Measurements from ENCODE around the gene TMBIM6.

The TMBIM6 gene

GRCh38 chr12:49792976-49793580 is 51.7 kb downstream of the TMBIM6 start:
- Histone ChIP-seq H3K27me3 (ENCODE audit: insufficient read depth, low read depth, severe bottlenecking) (no peaks in the 10 kb centered on the region), H3K4me3 (ENCODE audit: low read depth, low read length) (no peak overlapping the region), H3K36me3 (peaks cover 2% of the 10 kb centered on the region), H3K27ac (no peak overlapping the region), H3K9me3 (ENCODE audit: severe bottlenecking) (no peaks in the 10 kb centered on the region)
- no peak for TF ChIP-seq CTCF (IDR thresholded peaks at IDR 0.05; ENCODE audit: low read depth, low read length)
- DNase-seq = no peak

DNA sequence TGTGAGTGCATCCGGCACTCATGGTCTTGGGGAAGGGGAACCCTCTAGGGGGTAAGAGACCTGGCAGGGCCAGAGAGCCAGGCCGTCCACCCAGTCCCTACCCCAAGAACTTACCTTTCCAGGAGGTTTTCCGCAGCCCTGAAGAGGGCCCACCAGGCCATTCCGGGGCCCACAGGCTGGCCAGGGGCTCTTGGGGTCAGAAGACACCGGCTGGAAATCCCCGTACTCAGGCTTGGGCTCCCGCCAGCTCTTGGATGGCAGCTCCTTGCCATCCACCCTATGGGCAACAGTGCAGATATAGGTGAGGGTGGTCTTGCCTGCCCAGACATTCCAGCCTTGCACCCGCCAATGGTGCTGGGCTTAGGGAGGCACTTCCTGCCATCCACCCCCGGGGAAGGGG is 52.3 kb downstream of the TMBIM6 start:
- Histone ChIP-seq H3K9me3 (ENCODE audit: severe bottlenecking) (no peaks in the 10 kb centered on the region), H3K36me3 (peaks cover 5% of the 10 kb centered on the region), H3K27ac (no peak overlapping the region), H3K27me3 (ENCODE audit: insufficient read depth, low read depth, severe bottlenecking) (no peaks in the 10 kb centered on the region), H3K4me3 (ENCODE audit: low read depth, low read length) (no peak overlapping the region)
- DNase-seq = no peak
- no peak for TF ChIP-seq CTCF (IDR thresholded peaks at IDR 0.05; ENCODE audit: low read depth, low read length)

GRCh38 chr12:49794021-49794420 is 52.7 kb downstream of the TMBIM6 start:
- TF ChIP-seq CTCF (IDR thresholded peaks at IDR 0.05; ENCODE audit: low read depth, low read length) = no peak
- H3K36me3 ChIP-seq = peaks cover 5% of the 10 kb centered on the region
- no peaks in the 10 kb centered on the region for H3K9me3 ChIP-seq (ENCODE audit: severe bottlenecking)
- H3K27ac ChIP-seq = no peak overlapping the region
- no peaks in the 10 kb centered on the region for H3K27me3 ChIP-seq (ENCODE audit: insufficient read depth, low read depth, severe bottlenecking)
- no peak for DNase-seq
- H3K4me3 ChIP-seq (ENCODE audit: low read depth, low read length) = no peak overlapping the region

DNA sequence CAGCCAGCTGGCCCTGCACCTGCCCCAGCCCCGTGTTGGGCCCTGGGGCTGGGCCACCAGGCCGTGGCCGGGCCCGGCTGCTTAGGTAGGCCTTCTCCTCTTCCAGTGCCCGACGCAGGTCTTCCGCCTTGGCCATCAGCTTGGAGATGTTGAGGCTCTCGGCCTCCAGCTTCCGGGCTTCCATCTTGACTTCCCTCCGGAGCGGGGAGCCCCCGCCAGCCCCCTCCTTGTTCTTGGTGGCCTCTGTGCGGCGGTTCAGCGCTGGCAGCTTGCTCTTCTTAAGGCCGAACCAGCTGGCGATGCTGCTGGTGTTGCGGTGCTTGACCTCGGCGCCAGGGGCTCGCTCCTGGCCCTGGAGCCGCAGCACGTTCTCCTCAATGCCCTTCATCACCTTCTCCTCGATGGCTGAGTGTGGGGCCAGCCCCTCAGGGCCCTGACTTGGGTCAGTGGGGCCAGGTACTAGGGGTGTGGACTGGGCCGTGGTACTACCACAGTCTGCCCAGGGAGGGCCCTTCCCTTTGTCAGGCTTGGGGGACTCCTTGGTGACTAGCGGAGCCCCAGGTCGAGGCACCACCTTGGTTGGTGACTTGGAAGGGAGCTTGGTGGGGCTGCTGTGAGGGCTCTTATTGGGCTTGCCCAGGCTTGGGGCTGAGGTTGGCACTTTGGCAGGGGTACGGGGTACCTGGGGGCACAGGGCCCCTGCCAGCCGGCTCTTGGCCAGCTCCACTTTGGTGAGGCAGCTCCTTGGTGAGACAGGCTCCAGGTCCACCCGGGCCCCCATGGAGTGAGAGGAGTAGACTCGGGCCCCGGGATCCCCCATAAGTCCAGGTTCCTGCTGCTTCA is 53.7 kb downstream of the TMBIM6 start:
- Histone ChIP-seq H3K36me3 (peaks cover 5% of the 10 kb centered on the region), H3K27me3 (ENCODE audit: insufficient read depth, low read depth, severe bottlenecking) (no peaks in the 10 kb centered on the region), H3K27ac (no peak overlapping the region), H3K9me3 (ENCODE audit: severe bottlenecking) (no peaks in the 10 kb centered on the region), H3K4me3 (ENCODE audit: low read depth, low read length) (no peak overlapping the region)
- DNase-seq = no peak
- no peak for TF ChIP-seq CTCF (IDR thresholded peaks at IDR 0.05; ENCODE audit: low read depth, low read length)

DNA sequence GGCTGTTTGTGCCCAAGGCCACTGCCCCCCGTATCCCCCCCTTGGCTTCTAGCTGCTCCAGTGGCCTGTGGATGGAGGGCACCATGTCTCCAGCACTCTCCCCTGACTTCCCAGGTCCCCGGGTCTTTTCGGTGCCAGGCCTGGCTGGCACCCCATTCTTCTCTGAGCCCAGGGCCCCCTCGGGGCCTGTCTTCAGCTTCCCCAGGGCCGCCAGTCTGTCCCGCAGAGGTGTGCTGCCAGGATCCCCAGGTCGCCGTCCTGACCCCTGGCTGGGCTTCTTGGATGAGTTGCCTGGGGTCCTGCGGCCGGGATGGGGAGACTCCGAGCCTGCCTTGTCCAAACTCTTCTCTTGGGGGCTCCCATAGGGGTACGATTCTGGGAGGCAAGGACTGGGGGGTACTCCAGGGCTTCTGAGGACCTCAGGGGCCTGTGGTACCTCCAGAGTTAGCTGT is 54.3 kb downstream of the TMBIM6 start:
- no peak for TF ChIP-seq CTCF (IDR thresholded peaks at IDR 0.05; ENCODE audit: low read depth, low read length)
- Histone ChIP-seq H3K27ac (no peak overlapping the region), H3K4me3 (ENCODE audit: low read depth, low read length) (no peak overlapping the region), H3K36me3 (peaks cover 5% of the 10 kb centered on the region), H3K27me3 (ENCODE audit: insufficient read depth, low read depth, severe bottlenecking) (no peaks in the 10 kb centered on the region), H3K9me3 (ENCODE audit: severe bottlenecking) (no peaks in the 10 kb centered on the region)
- DNase-seq = no peak
